ENCODE data around the gene GASK1A.

- TF ChIP-seq POLR2A (IDR thresholded peaks at IDR 0.05; ENCODE audit: low read length) (no peak), GATA1 (IDR thresholded peaks at IDR 0.05; ENCODE audit: low read depth, low read length) (no peak)
Observed at GRCh38 chr3:43024181-43024885, 45.2 kb downstream of the GASK1A start.
